Brain pericyte (primary cell): ENCODE measurements around the gene CCDC178.

ENCODE experiments used
- DNase-seq: peaks from one replicate; pipeline ENCODE4 v3.0.0-alpha.2; 2012; ENCODE audit warnings: low read depth, low spot score

Gene CCDC178

DNA sequence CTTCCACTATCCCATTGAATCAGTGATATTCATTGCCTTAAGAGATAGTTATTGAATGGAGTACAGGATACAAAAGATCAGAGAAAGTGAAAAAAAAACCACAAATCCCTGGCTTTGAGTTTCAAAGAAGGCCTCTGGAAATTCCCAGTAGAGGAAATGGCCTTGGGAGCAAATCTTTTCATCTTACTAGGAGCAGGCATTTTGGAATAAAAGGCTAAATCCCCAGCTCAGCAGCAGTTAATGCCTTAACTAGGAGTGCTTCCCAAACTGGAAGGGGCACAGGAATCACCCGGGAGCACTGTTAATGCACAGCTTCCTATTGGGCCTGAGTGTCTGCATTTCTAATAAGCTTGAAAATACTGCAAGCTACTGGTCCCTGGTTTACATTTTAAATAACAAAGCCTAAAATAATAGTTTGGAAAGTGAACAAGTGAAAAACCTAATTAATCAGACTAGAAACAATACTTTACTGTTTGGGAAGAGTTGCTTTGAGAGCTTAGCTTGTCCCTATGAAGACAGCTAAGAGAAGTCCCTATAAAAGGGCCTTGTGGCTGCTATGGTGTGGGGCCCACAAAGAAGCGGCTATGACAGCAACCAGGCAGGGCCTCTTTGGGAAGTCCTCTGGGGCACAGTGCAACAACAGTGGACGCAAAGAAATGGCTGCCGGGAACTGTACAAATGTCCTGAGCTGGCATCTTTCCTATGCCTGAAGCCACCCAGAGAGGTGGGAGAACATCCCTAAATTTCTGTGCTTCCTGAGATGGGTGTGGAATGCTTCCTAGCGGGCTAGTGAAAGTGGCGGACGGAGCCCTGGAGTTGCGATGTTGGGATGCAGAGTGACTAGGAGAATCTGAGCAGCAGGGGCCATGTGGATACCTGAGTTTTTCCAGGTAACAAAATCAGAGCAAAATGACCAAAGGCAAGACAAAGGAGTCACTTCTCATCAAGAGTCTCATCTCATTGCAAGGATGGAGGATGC, 550.6 kb downstream of the CCDC178 start:
- DNase-seq, result no peak

DNA sequence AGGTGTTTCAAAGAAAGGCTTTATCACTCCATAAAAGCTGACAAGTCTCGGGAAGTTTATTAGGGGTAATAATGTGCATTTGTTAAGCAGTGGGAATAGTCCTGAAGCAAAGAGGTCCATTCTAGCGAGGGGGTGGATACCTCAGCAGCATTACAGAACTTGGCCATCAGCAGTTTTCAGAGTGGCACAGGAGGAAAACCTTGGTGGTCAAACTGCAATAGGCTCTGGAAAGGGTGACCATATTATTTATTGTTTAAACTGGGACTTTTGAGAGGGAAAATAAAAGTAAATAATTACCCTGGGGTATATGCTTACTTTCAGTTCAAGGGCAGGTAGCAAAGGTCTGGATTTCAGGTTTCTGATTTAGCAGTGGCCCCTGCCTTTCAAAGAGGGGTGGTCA, 552.2 kb downstream of the CCDC178 start:
- DNase-seq, result no peak
